IMR-90 (cell line): ENCODE results near the gene SLC12A7. TPM values are rescaled to one million over a fixed set of nuclear protein-coding genes. Genes with fewer than 3 reads are reported as not detected.

Experiments used
- ATAC-seq: fragments of 200-7000 bp; cut with Tn5 transposase; 2 replicates; pipeline ENCODE4 v1.9.1; 2020; ENCODE audit warnings: low read depth, mild to moderate bottlenecking, moderate library complexity
- BruUV-seq: library from RNA; stranded (reverse); fragments of 400-500 nt; replicated peaks from 2 replicates; lab custom pipeline; 2021; lab: Mats Ljungman, UMichigan
- CTCF ChIA-PET: fragments of 300-600 bp; formaldehyde crosslinking; extraction: SDS; loops from one replicate; lab custom pipeline; 2021; ENCODE audit warnings: antibody characterized with exemption; lab: Yijun Ruan, JAX
- POLR2A ChIA-PET: fragments of 300-600 bp; sonication (Branson Sonifier 250); formaldehyde crosslinking; loops from one replicate; lab custom pipeline; 2022; ENCODE audit warnings: antibody characterized with exemption; ENCODE audit not compliant: unreplicated experiment; lab: Charles Lee
- DNase-seq: peaks from one replicate; pipeline ENCODE4 v3.0.0; 2013
- H2AFZ ChIP-seq: replicated peaks from 2 replicates; pipeline ENCODE3; 2013; ENCODE audit warnings: low read length, mild to moderate bottlenecking; ENCODE audit not compliant: poor library complexity
- H2AK5ac ChIP-seq: 2 replicates; pipeline ENCODE4 v1.6.1; 2013; ENCODE audit warnings: low read depth, low read length, inconsistent platforms
- H2AK9ac ChIP-seq: replicated peaks from 2 replicates; pipeline ENCODE3; 2013; ENCODE audit warnings: mild to moderate bottlenecking, low read depth, low read length, moderate library complexity; ENCODE audit not compliant: poor library complexity
- H2BK120ac ChIP-seq: 2 replicates; pipeline ENCODE4 v1.6.1; 2013; ENCODE audit warnings: low read depth, low read length, inconsistent platforms
- H2BK15ac ChIP-seq: 3 replicates; pipeline ENCODE4 v1.6.1; 2013; ENCODE audit warnings: low read depth, low read length, inconsistent platforms
- H2BK20ac ChIP-seq: 2 replicates; pipeline ENCODE4 v1.6.1; 2013; ENCODE audit warnings: low read depth, mild to moderate bottlenecking, inconsistent platforms, low read length, moderate library complexity
- H2BK5ac ChIP-seq: 2 replicates; pipeline ENCODE4 v1.6.1; 2013; ENCODE audit warnings: mild to moderate bottlenecking, low read depth, low read length, inconsistent platforms; ENCODE audit not compliant: poor library complexity, severe bottlenecking
- H3K14ac ChIP-seq: replicated peaks from 2 replicates; pipeline ENCODE4 v1.6.1; 2013; ENCODE audit warnings: low read depth, low read length, inconsistent platforms
- H3K18ac ChIP-seq: 2 replicates; pipeline ENCODE4 v1.6.1; 2013; ENCODE audit warnings: low read depth, low read length, control low read depth
- H3K23ac ChIP-seq: 2 replicates; pipeline ENCODE4 v1.6.1; 2013; ENCODE audit warnings: low read depth, low read length, inconsistent platforms
- H3K27ac ChIP-seq: 2 replicates; pipeline ENCODE4 v1.5.1; 2013; ENCODE audit warnings: mild to moderate bottlenecking, control low read depth, low read length; ENCODE audit not compliant: insufficient read depth
- H3K27me3 ChIP-seq: 2 replicates; pipeline ENCODE4 v1.6.1; 2013; ENCODE audit warnings: low read length; ENCODE audit not compliant: control insufficient read depth, insufficient read depth
- H3K36me3 ChIP-seq: 2 replicates; pipeline ENCODE4 v1.6.1; 2013; ENCODE audit warnings: low read length, mixed read lengths; ENCODE audit not compliant: control insufficient read depth, insufficient read depth
- H3K4ac ChIP-seq: 2 replicates; pipeline ENCODE4 v1.6.1; 2013; ENCODE audit warnings: low read depth, low read length, inconsistent platforms
- H3K4me1 ChIP-seq: 2 replicates; pipeline ENCODE4 v1.6.1; 2013; ENCODE audit warnings: low read length, mixed read lengths; ENCODE audit not compliant: control insufficient read depth, insufficient read depth
- H3K4me2 ChIP-seq: 2 replicates; pipeline ENCODE4 v1.6.1; 2013; ENCODE audit warnings: low read depth, mild to moderate bottlenecking, control low read depth, low read length, moderate library complexity
- H3K4me3 ChIP-seq: 2 replicates; pipeline ENCODE4 v1.5.1; 2013; ENCODE audit warnings: low read depth, mild to moderate bottlenecking, control low read depth, low read length, moderate library complexity; ENCODE audit not compliant: insufficient read depth
- H3K56ac ChIP-seq: 2 replicates; pipeline ENCODE4 v1.6.1; 2013; ENCODE audit warnings: low read length, inconsistent platforms; ENCODE audit not compliant: insufficient read depth; ENCODE audit errors: extremely low read depth
- H3K79me1 ChIP-seq, 2 experiments: 2 replicates each; pipeline ENCODE4 v1.6.1; 2013; ENCODE audit warnings: low read length in 2 of 2, inconsistent platforms in 1 of 2, low read depth in 1 of 2
- H3K9ac ChIP-seq: 2 replicates; pipeline ENCODE4 v1.6.1; 2013; ENCODE audit warnings: low read depth, low read length, control low read depth
- H3K9me1 ChIP-seq: 2 replicates; pipeline ENCODE4 v1.6.1; 2013; ENCODE audit warnings: low read length, inconsistent platforms; ENCODE audit not compliant: insufficient read depth
- H3K9me3 ChIP-seq: 2 replicates; pipeline ENCODE4 v1.6.1; 2013; ENCODE audit warnings: low read length; ENCODE audit not compliant: control insufficient read depth, insufficient read depth
- H4K20me1 ChIP-seq: 2 replicates; pipeline ENCODE4 v1.6.1; 2013; ENCODE audit warnings: low read length, inconsistent platforms; ENCODE audit not compliant: insufficient read depth
- H4K5ac ChIP-seq: 2 replicates; pipeline ENCODE4 v1.6.1; 2013; ENCODE audit warnings: mild to moderate bottlenecking, low read depth, low read length, control low read depth
- H4K8ac ChIP-seq, 2 experiments: 2 replicates each; pipeline ENCODE4 v1.6.1; 2013; ENCODE audit warnings: low read depth in 2 of 2, low read length in 2 of 2, control low read depth in 1 of 2, inconsistent platforms in 1 of 2
- H4K91ac ChIP-seq: 2 replicates; pipeline ENCODE4 v1.6.1; 2013; ENCODE audit warnings: low read depth, low read length, inconsistent platforms; ENCODE audit not compliant: insufficient read depth
- BHLHE40 ChIP-seq: fragments of 150-350 bp; IDR thresholded peaks from 2 replicates; pipeline ENCODE4 v1.6.1; 2016; ENCODE audit warnings: mild to moderate bottlenecking, low read depth, low read length
- CEBPB ChIP-seq: IDR thresholded peaks from 2 replicates; pipeline ENCODE4 v1.6.1; 2012; ENCODE audit warnings: low read depth, low read length, improper control_type of control experiment
- CTCF ChIP-seq: conservative IDR thresholded peaks from 2 replicates; pipeline ENCODE4 v1.5.1; 2012; ENCODE audit warnings: mild to moderate bottlenecking, low read depth, low read length, improper control_type of control experiment
- MAFK ChIP-seq: IDR thresholded peaks from 2 replicates; pipeline ENCODE4 v1.6.1; 2012; ENCODE audit warnings: low read depth, low read length, improper control_type of control experiment
- MAZ ChIP-seq: IDR thresholded peaks from 2 replicates; pipeline ENCODE4 v1.6.1; 2012; ENCODE audit warnings: low read depth, mild to moderate bottlenecking, low read length, improper control_type of control experiment, moderate library complexity, borderline replicate concordance
- MXI1 ChIP-seq: IDR thresholded peaks from 2 replicates; pipeline ENCODE4 v1.6.1; 2012; ENCODE audit warnings: low read depth, mild to moderate bottlenecking, low read length, moderate library complexity, borderline replicate concordance
- NFE2L2 ChIP-seq: fragments of 150-350 bp; IDR thresholded peaks from 2 replicates; pipeline ENCODE4 v1.6.1; 2016; ENCODE audit warnings: low read depth, mild to moderate bottlenecking, low read length
- RAD21 ChIP-seq: IDR thresholded peaks from 2 replicates; pipeline ENCODE4 v1.6.1; 2012; ENCODE audit warnings: low read length, improper control_type of control experiment
- RCOR1 ChIP-seq: IDR thresholded peaks from 2 replicates; pipeline ENCODE4 v1.6.1; 2012; ENCODE audit warnings: mild to moderate bottlenecking, low read length, improper control_type of control experiment; ENCODE audit not compliant: insufficient replicate concordance
- RFX5 ChIP-seq: IDR thresholded peaks from 2 replicates; pipeline ENCODE4 v1.8.0; 2012; ENCODE audit warnings: low read depth, mild to moderate bottlenecking, low read length, moderate library complexity
- WGBS, 2 experiments: methylation state at CpG; one replicate each; pipeline versions ENCODE4 v1.1.5 to v1.1.7; 2013; ENCODE audit warnings: missing lambda C conversion rate in 2 of 2; ENCODE audit not compliant: insufficient read length in 1 of 2; ENCODE audit errors: extremely low coverage in 2 of 2; 5-methylcytosine and 5-hydroxymethylcytosine counted together
- dilution Hi-C: fragments of 300-500 bp; cut with HindIII; formaldehyde crosslinking; loops from one replicate; pipeline ENCODE4 v1.14.3; 2018; ENCODE audit warnings: low sequenced_read_pairs; ENCODE audit not compliant: unreplicated experiment
- in situ Hi-C: fragments of 300-500 bp; cut with MboI; formaldehyde crosslinking; loops from 3 replicates; pipeline ENCODE4 v1.14.3; 2019; ENCODE audit warnings: low sequenced_read_pairs, inconsistent platforms, mixed read lengths
- intact Hi-C: fragments of 100-400 bp; cut with micrococcal nuclease; formaldehyde crosslinking; loops from 2 replicates; pipeline ENCODE4 v1.10.0; 2022
- polyA plus RNA-seq, 3 experiments: library from polyadenylated mRNA; depleted of rRNA; stranded (reverse); fragments of >200 nt; gene quantifications; 2 replicates each; pipeline ENCODE4 v1.2.3, GENCODE V29; 2012; ENCODE audit warnings: low replicate concordance in 1 of 3
- total RNA-seq: library from RNA; depleted of rRNA; stranded (reverse); fragments of >200 nt; gene quantifications from 2 replicates; pipeline ENCODE4 v1.2.3, GENCODE V29; 2012

Gene SLC12A7
- total and polyA plus RNA-seq, 2 of the 4 experiments (the other 2 are of a cell fraction) = 3.0 to 6.1 TPM

- no peak overlapping the region for H2BK20ac ChIP-seq
- no peak overlapping the region for H4K8ac ChIP-seq
- no peak overlapping the region for H2BK120ac ChIP-seq
- 88% methylated on average over 17 of the region's 34 CpGs; no CpG with 5 or more reads in 1 of the 2 experiments for WGBS, 2 experiments
- no peak overlapping the region for H2BK5ac ChIP-seq
- H2AK9ac ChIP-seq = no peak overlapping the region
- dilution Hi-C loops = no loop called here
- no peak overlapping the region for H2AK5ac ChIP-seq
- peaks cover 20% of the 10 kb centered on the region for H3K36me3 ChIP-seq
- no peak overlapping the region for H3K14ac ChIP-seq
- H3K4ac ChIP-seq = no peak overlapping the region
- H3K79me1 ChIP-seq = no peaks in the 10 kb centered on the region
- H2AFZ ChIP-seq = no peak overlapping the region
- no peak for ATAC-seq
- H3K9me3 ChIP-seq = no peaks in the 10 kb centered on the region
- no peak overlapping the region for H4K91ac ChIP-seq
- no peak for TF ChIP-seq RAD21
- TF ChIP-seq RFX5 = no peak
- no peak for TF ChIP-seq BHLHE40
- TF ChIP-seq RCOR1 = no peak
- no peak for TF ChIP-seq MXI1
- no peak for TF ChIP-seq CTCF
- no peak for TF ChIP-seq NFE2L2
- no peak for TF ChIP-seq MAFK
- TF ChIP-seq CEBPB = no peak
- no peak for TF ChIP-seq MAZ
- no peaks in the 10 kb centered on the region for H3K27me3 ChIP-seq
- H3K9ac ChIP-seq = no peak overlapping the region
- H3K27ac ChIP-seq = no peak overlapping the region
- H3K4me1 ChIP-seq = no peaks in the 10 kb centered on the region
- no peak for DNase-seq
- in situ Hi-C loops = no loop called here
- H3K9me1 ChIP-seq = no peaks in the 10 kb centered on the region
- H2BK15ac ChIP-seq = no peak overlapping the region
- H3K4me3 ChIP-seq = no peak overlapping the region
- H3K23ac ChIP-seq = no peak overlapping the region
- intact Hi-C loops = no loop called here
- POLR2A ChIA-PET = no interaction called here
- H3K56ac ChIP-seq = no peak overlapping the region
- BruUV-seq = no TSS peak
- H3K4me2 ChIP-seq = no peak overlapping the region
- H4K5ac ChIP-seq = no peak overlapping the region
- H3K18ac ChIP-seq = no peak overlapping the region
- no peaks in the 10 kb centered on the region for H4K20me1 ChIP-seq
- CTCF ChIA-PET = no interaction called here
These were observed 43.5 kb downstream of the SLC12A7 start for GRCh38 chr5:1068204-1068894.
